Measurements from ENCODE around the gene FCER1G.
A peak's percentile ranks its signal among the peaks of the same experiment; 100 is the strongest.

FCER1G gene

DNA sequence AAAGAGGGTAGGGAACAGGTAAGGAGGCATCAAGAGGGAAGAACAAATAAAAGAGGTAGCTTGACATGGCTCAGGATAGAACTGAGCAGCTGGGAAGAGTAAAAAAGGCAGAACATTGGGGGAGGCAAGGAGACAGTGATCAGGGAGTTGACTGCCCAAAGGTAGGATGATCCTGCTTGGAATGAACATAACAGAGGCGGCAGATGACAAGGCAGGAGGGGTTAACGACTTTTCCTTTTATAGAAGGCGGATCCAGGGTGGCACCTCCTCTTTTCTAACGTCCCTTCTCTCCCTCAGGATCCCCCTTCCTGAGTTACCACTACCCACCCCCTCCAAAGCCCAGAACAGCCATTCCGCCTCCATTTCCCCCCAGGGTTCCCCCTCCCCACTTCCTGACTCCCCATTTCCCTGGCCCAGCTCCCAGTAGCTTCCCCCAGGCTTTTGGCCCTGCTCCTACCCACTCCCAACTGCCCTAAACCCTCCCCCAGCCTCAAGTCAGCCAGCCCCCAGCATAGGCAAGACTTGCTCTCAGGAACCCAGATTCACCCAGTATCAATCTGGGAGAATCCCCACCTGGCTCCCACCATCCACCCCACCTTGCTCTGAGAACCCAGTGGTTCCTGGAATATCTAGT, 15.5 kb upstream of the FCER1G start:
- TF ChIP-seq REST (IDR thresholded peaks at IDR 0.05; ENCODE audit: insufficient replicate concordance, low read depth) (no peak), POLR2AphosphoS5 (IDR thresholded peaks at IDR 0.05; ENCODE audit: low read depth) (no peak), SPI1 (IDR thresholded peaks at IDR 0.05; ENCODE audit: borderline replicate concordance, low read depth) (no peak), GABPA (IDR thresholded peaks at IDR 0.05; ENCODE audit: low read depth) (no peak), CTCF (IDR thresholded peaks at IDR 0.05; ENCODE audit: insufficient read depth, low read length) (no peak)
- DNase-seq (ENCODE audit: low read depth in 1 of 2, low spot score in 1 of 2): no peak
- no peak overlapping the region for H3K27ac ChIP-seq (replicated peaks)
- no peak overlapping the region for H3K4me3 ChIP-seq (replicated peaks; ENCODE audit: insufficient read depth, low read length)
- no peaks in the 10 kb centered on the region for H3K27me3 ChIP-seq (ENCODE audit: insufficient read depth, poor library complexity, severe bottlenecking)

- Histone ChIP-seq H3K4me3 (replicated peaks; ENCODE audit: insufficient read depth, low read length) (no peak overlapping the region), H3K27me3 (ENCODE audit: insufficient read depth, poor library complexity, severe bottlenecking) (no peaks in the 10 kb centered on the region), H3K27ac (replicated peaks) (peak overlapping the region; percentile 95)
- no peak for DNase-seq (ENCODE audit: low read depth in 1 of 2, low spot score in 1 of 2)
- no peak for TF ChIP-seq CTCF (IDR thresholded peaks at IDR 0.05; ENCODE audit: insufficient read depth, low read length)
- no peak for TF ChIP-seq SPI1 (IDR thresholded peaks at IDR 0.05; ENCODE audit: borderline replicate concordance, low read depth)
- no peak for TF ChIP-seq REST (IDR thresholded peaks at IDR 0.05; ENCODE audit: insufficient replicate concordance, low read depth)
- no peak for TF ChIP-seq POLR2AphosphoS5 (IDR thresholded peaks at IDR 0.05; ENCODE audit: low read depth)
- TF ChIP-seq GABPA (IDR thresholded peaks at IDR 0.05; ENCODE audit: low read depth): no peak
These were observed 14.6 kb upstream of the FCER1G start for GRCh38 chr1:161200421-161200991.

DNA sequence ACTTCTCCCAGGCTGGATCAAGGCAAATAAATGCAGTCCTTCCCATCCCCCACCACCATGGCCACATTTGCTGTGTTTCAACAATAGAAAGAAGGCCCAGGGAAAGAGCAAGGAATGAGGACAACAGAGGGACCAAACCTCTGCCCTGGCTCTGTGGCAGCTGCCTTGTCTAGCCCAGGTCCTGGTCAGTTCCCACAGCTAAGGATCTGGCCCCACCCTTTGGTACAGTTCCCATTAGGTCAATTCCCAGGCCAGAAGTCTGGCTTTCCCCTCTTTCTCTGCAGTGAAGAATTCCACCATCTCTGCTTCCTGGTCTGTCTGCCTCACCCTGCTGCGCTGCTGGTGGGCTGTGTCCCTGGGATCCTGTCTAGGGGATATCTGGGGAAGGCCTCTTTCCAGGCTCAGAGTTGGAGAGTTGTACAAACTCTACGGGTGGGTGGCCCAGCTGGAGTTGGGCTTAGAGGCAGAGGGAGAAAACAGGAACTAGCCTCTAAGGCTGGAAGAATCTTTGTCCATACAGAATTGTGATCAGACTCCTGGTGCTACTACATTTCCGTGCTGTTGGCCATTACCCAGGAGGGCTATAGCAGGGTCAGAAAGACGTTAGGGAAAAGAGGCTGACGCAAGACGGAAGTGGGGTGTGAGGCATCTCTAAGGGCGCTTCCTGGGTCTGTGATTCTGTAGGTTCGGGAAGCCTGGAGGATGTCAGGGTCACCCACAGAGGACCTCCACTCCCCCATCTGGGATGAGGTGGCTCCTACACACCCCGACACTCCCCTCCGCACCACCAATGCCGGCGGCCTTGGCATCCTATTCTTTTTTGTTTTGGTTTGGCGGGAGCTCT, 13.9 kb upstream of the FCER1G start:
- Histone ChIP-seq H3K27me3 (ENCODE audit: insufficient read depth, poor library complexity, severe bottlenecking) (no peaks in the 10 kb centered on the region), H3K27ac (replicated peaks) (peak overlapping the region; percentile 95), H3K4me3 (replicated peaks; ENCODE audit: insufficient read depth, low read length) (peak overlapping the region; percentile 37)
- DNase-seq (ENCODE audit: low read depth in 1 of 2, low spot score in 1 of 2): peak; percentile 57 to 82
- TF ChIP-seq CTCF (IDR thresholded peaks at IDR 0.05; ENCODE audit: insufficient read depth, low read length) (no peak), SPI1 (IDR thresholded peaks at IDR 0.05; ENCODE audit: borderline replicate concordance, low read depth) (peak; percentile 68; the same call in 1 of the 2 replicates), POLR2AphosphoS5 (IDR thresholded peaks at IDR 0.05; ENCODE audit: low read depth) (no peak)
